HG03045 (cell line): ENCODE data around the gene PTPRE.

Experiments
- ATAC-seq: cut with Tn5 transposase; IDR thresholded peaks from one replicate; pipeline ENCODE4 v1.9.1; 2021; ENCODE audit warnings: mild to moderate bottlenecking, moderate library complexity; ENCODE audit not compliant: unreplicated experiment

The PTPRE gene

GRCh38 chr10:127995939-127996338, 89.0 kb downstream of the PTPRE start:
- no peak for ATAC-seq

GRCh38 chr10:127996586-127996985, 89.7 kb downstream of the PTPRE start:
- no peak for ATAC-seq

- no peak for ATAC-seq
Measured at GRCh38 chr10:127997271-127997670, 90.4 kb downstream of the PTPRE start.

GRCh38 chr10:127997937-127998336, 91.0 kb downstream of the PTPRE start:
- ATAC-seq, result no peak

GRCh38 chr10:127998501-127999144, 91.7 kb downstream of the PTPRE start:
- ATAC-seq, result no peak

- ATAC-seq, result no peak
Measured at GRCh38 chr10:127999297-128000129, 92.6 kb downstream of the PTPRE start.

GRCh38 chr10:128000471-128001362, 93.8 kb downstream of the PTPRE start:
- ATAC-seq, result no peak

GRCh38 chr10:128001363-128001745, 94.5 kb downstream of the PTPRE start:
- no peak for ATAC-seq

- no peak for ATAC-seq
Measured at GRCh38 chr10:128001849-128002248, 94.9 kb downstream of the PTPRE start.

GRCh38 chr10:128003521-128003920, 96.6 kb downstream of the PTPRE start:
- ATAC-seq, result no peak

GRCh38 chr10:128005858-128006257, 99.0 kb downstream of the PTPRE start:
- ATAC-seq, result no peak

GRCh38 chr10:128007056-128007455, 100.2 kb downstream of the PTPRE start:
- ATAC-seq, result no peak

GRCh38 chr10:128007971-128008370, 101.1 kb downstream of the PTPRE start:
- ATAC-seq, result no peak

GRCh38 chr10:128008521-128009250, 101.8 kb downstream of the PTPRE start:
- no peak for ATAC-seq

- ATAC-seq, result no peak
Measured at GRCh38 chr10:128009372-128010126, 102.6 kb downstream of the PTPRE start.

- peak; percentile 79 for ATAC-seq
Measured at GRCh38 chr10:128011059-128011979, 104.4 kb downstream of the PTPRE start.

- no peak for ATAC-seq
Measured at GRCh38 chr10:128013626-128014025, 106.7 kb downstream of the PTPRE start.

GRCh38 chr10:128014236-128014635, 107.3 kb downstream of the PTPRE start:
- no peak for ATAC-seq
